Muscle of back (tissue), 10 donors: ENCODE data around the gene SRPK1. TPM values are rescaled to one million over a fixed set of nuclear protein-coding genes. Genes with fewer than 3 reads are reported as not detected.

Experiments
- polyA plus RNA-seq, 10 donors: library from polyadenylated mRNA; unstranded; fragments of 120-200 nt; gene quantifications; one replicate each; pipeline ENCODE4 v1.2.1, GENCODE V29; 2013; ENCODE audit not compliant: insufficient read length in 10 of 10

Gene SRPK1
- polyA plus RNA-seq, 10 donors = 13.3 to 23.1 (median 18.9) TPM

Other genes starting within 250 kb of the SRPK1 start
- 10 to 100 TPM; 12.2 to 30.4 (median 17.0) TPM for gene FKBP5, start 232.2 kb downstream of the SRPK1 start, polyA plus RNA-seq
- gene ARMC12, start 184.1 kb downstream of the SRPK1 start, polyA plus RNA-seq = 1 to 10 TPM in 4 of 10 donors, under 1 TPM in 6; 0.59 to 1.6 (median 0.99) TPM
- not detected for gene CLPSL2, start 144.5 kb downstream of the SRPK1 start, polyA plus RNA-seq
- gene CLPSL1, start 140.1 kb downstream of the SRPK1 start, polyA plus RNA-seq = not detected
- gene CLPS, start 123.8 kb downstream of the SRPK1 start, polyA plus RNA-seq = not detected
- not detected for gene LHFPL5, start 115.7 kb downstream of the SRPK1 start, polyA plus RNA-seq
- under 1 TPM in 7 of 10 donors, not detected in 3; 0.04 to 0.25 (median 0.12) TPM for gene SLC26A8, start 103.5 kb upstream of the SRPK1 start, polyA plus RNA-seq
- gene MAPK14, start 106.7 kb upstream of the SRPK1 start, polyA plus RNA-seq = 10 to 100 TPM; 27.9 to 40.6 (median 33.8) TPM
- 10 to 100 TPM in 2 of 10 donors, 1 to 10 TPM in 8; 3.3 to 15.4 (median 6.4) TPM for gene MAPK13, start 209.4 kb upstream of the SRPK1 start, polyA plus RNA-seq